Lower lobe of right lung (tissue), 2 donors: Measurements from ENCODE around the gene SHTN1. TPM values are rescaled to one million over a fixed set of nuclear protein-coding genes. Genes with fewer than 3 reads are reported as not detected.

Source experiments
- ATAC-seq, 2 donors: fragments of 200-7000 bp; cut with Tn5 transposase; one replicate each; pipeline ENCODE4 v1.9.1; 2020 to 2022; ENCODE audit warnings: mild to moderate bottlenecking in 2 of 2, moderate library complexity in 2 of 2
- DNase-seq: peaks from one replicate; pipeline ENCODE4 v3.0.0-alpha.2; 2020
- H3K27ac ChIP-seq: fragments of 200-600 bp; one replicate; pipeline ENCODE4 v1.8.0; 2022
- H3K27me3 ChIP-seq: fragments of 200-600 bp; one replicate; pipeline ENCODE4 v1.8.0; 2022; ENCODE audit warnings: low read depth
- H3K36me3 ChIP-seq: fragments of 200-600 bp; one replicate; pipeline ENCODE4 v1.8.0; 2022; ENCODE audit warnings: mild to moderate bottlenecking
- H3K4me1 ChIP-seq: fragments of 200-600 bp; one replicate; pipeline ENCODE4 v1.8.0; 2022
- H3K4me3 ChIP-seq: fragments of 200-600 bp; one replicate; pipeline ENCODE4 v1.8.0; 2022; ENCODE audit warnings: mild to moderate bottlenecking
- H3K9me3 ChIP-seq: fragments of 200-600 bp; one replicate; pipeline ENCODE4 v1.8.0; 2022
- intact Hi-C: fragments of 100-400 bp; cut with DNase I; formaldehyde crosslinking; loops from one replicate; pipeline ENCODE4 v1.11.0; 2022
- total RNA-seq: library from RNA; stranded (reverse); fragmentation: NEBNext Ultra II Directional; extraction: Animal tissue kit (Norgen Biotek cat#: 25700); gene quantifications from one replicate; pipeline ENCODE4 v1.2.1, GENCODE V29; 2021
- TF ChIP-seq, protein P1 (sequence below): fragments of 200-600 bp; IDR thresholded peaks from one replicate; pipeline ENCODE4 v1.8.0; 2022; ENCODE audit warnings: antibody characterized with exemption, mild to moderate bottlenecking
- donor health status: DM: no; HTN: yes; CAD: no; lungs with severe emphysema.

Gene SHTN1
- total RNA-seq, 1 donor from 2014 or later, result 43.1 TPM

DNA sequence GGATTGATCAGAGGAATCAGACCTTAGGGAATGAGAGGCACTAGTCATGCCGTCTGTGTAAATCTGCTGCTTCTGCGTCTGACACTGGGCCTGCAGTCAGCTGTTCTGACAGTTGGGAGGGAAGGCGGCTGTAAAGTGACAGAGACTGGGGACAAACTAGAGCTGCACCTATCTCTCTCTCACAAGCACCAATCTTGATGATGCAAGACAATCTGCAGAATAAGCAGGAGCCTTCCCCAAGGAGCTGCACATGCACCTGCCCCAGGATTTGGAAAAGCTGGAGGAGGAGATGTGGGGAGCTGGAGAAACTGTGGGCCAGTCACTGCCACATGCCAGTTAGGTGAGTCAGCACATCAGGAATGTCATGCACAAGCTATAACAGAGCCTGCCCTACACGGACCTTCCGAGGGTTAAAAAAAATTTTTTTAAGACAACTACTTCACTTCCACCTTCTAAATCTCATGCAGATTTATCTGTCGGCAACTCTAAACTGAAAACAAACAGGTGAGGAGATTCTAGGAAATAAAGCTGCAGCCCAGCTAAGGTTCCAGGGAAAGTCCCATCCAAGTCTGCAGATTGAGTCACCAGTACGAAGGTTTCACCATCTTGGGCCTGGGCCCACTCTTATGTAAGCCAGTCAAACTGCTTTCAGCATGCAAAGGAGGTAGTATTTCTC, 116.5 kb downstream of the SHTN1 start:
- ATAC-seq (peak; percentile 85 to 91), DNase-seq (peak; percentile 59)
- Histone ChIP-seq H3K27me3 (no peaks in the 10 kb centered on the region), H3K27ac (no peak overlapping the region), H3K9me3 (no peaks in the 10 kb centered on the region), H3K4me1 (peaks cover 16% of the 10 kb centered on the region), H3K4me3 (no peak overlapping the region), H3K36me3 (peaks cover 7% of the 10 kb centered on the region)
- TF ChIP-seq, protein P1, sequence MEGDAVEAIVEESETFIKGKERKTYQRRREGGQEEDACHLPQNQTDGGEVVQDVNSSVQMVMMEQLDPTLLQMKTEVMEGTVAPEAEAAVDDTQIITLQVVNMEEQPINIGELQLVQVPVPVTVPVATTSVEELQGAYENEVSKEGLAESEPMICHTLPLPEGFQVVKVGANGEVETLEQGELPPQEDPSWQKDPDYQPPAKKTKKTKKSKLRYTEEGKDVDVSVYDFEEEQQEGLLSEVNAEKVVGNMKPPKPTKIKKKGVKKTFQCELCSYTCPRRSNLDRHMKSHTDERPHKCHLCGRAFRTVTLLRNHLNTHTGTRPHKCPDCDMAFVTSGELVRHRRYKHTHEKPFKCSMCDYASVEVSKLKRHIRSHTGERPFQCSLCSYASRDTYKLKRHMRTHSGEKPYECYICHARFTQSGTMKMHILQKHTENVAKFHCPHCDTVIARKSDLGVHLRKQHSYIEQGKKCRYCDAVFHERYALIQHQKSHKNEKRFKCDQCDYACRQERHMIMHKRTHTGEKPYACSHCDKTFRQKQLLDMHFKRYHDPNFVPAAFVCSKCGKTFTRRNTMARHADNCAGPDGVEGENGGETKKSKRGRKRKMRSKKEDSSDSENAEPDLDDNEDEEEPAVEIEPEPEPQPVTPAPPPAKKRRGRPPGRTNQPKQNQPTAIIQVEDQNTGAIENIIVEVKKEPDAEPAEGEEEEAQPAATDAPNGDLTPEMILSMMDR, result no peak
- intact Hi-C loops, result no loop called here

DNA sequence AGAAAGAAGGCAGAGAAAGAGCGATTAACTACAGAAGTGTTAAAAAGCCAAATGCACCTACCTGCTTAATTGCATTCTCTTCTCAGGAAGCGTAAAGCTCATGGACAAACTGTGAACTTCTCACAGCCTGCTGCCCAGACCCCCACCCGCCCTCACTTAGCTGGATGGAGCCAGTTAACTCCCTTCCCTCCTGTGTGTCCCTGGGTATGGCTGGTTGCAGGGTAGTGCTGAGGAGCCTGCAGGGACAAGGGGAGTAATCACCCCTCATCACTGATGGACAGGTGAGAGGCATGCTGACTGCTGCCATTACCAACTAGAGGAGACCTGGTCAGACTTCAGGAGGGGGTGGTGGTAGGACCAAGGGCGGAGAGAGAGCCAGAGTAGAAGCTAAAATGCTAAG, 118.2 kb downstream of the SHTN1 start:
- Histone ChIP-seq H3K27me3 (no peaks in the 10 kb centered on the region), H3K27ac (no peak overlapping the region), H3K9me3 (no peaks in the 10 kb centered on the region), H3K4me3 (no peak overlapping the region), H3K36me3 (peaks cover 7% of the 10 kb centered on the region), H3K4me1 (peaks cover 10% of the 10 kb centered on the region)
- intact Hi-C loops, result no loop called here
- ATAC-seq (no peak), DNase-seq (no peak)
- TF ChIP-seq, protein P1, result no peak

DNA sequence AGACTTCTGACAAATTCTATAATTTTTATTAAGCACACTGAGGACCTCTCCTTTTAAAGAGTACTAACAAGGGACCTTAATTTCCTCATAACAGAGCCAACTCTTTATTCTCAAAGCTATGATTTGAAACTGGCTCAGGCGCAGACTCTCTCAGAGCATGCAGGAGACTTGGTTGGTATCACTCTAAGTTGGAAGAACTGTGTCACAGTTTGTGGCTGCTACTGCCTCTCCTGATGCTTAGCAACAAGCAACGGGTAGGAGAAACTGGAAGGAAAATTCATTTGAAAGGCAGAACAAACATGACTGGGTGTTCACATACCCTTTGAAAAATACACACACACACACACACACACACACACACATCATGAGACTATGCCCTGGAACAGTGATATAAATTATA, 122.3 kb downstream of the SHTN1 start:
- peaks cover 7% of the 10 kb centered on the region for H3K36me3 ChIP-seq
- no peak overlapping the region for H3K4me3 ChIP-seq
- TF ChIP-seq, protein P1, result no peak
- H3K9me3 ChIP-seq, result no peaks in the 10 kb centered on the region
- H3K4me1 ChIP-seq, result no peaks in the 10 kb centered on the region
- DNase-seq (no peak), ATAC-seq (no peak)
- no peaks in the 10 kb centered on the region for H3K27me3 ChIP-seq
- intact Hi-C loops, result no loop called here
- no peak overlapping the region for H3K27ac ChIP-seq

DNA sequence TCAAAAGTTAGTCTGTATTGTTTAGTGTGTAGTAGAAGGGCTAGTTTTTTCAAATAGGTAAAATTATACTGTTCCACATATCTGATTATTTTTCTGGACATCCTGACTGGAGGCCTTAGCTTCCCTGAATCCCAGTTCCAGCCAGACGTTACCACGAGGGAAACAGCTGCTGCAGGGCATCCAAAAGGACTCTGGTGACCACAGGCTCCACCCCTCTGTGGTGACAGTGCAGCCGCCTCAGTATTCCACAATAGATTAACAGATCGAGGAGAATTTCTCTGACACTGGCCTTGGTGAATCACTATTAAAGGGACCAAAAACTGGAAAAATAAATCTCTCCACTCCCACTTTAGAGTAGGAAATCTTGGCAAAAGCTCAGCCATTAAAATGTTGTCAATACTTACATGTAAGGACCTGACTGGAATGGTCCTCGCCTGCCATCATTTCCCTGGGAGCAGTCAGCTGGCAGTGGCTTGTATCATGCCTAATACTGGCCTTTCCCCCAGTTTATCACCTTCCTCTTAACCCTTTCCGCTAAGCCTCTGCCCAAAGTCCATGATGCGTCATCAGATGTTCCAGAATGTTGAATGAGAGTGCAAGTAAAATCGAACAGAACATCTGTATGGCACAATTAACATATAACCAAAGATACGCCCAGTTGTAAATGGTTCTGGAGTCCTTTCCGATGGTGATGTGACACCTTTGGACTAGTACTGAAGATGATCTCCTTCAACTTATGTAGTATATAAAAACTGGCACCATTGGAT, 124.1 kb downstream of the SHTN1 start:
- TF ChIP-seq, protein P1, result no peak
- no peaks in the 10 kb centered on the region for H3K27me3 ChIP-seq
- peaks cover 7% of the 10 kb centered on the region for H3K36me3 ChIP-seq
- no peaks in the 10 kb centered on the region for H3K4me1 ChIP-seq
- DNase-seq (no peak), ATAC-seq (no peak)
- no peaks in the 10 kb centered on the region for H3K9me3 ChIP-seq
- no peak overlapping the region for H3K27ac ChIP-seq
- intact Hi-C loops, result no loop called here
- H3K4me3 ChIP-seq, result no peak overlapping the region

DNA sequence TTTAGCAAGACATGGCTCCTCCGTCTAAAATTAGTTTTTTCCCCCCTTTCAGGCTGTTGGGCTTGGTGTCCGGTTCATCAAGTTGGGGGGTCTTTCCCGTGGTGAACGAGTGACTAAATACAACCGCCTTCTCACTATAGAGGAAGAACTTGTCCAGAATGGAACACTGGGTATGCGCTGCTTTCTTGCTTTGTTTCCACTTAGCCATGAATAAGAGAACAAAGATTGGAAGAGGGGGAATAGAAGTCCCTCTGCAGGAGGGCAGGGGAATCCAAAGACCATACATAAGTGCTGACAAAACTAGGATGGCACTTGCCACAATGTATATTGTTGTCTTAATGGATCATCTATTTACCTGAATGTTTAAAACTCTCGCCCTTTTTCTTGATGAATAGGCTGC, 125.2 kb downstream of the SHTN1 start:
- TF ChIP-seq, protein P1, result no peak
- no peaks in the 10 kb centered on the region for H3K4me1 ChIP-seq
- no peaks in the 10 kb centered on the region for H3K9me3 ChIP-seq
- H3K4me3 ChIP-seq, result no peak overlapping the region
- DNase-seq (no peak), ATAC-seq (no peak)
- H3K27me3 ChIP-seq, result no peaks in the 10 kb centered on the region
- intact Hi-C loops, result no loop called here
- no peak overlapping the region for H3K27ac ChIP-seq
- H3K36me3 ChIP-seq, result no peaks in the 10 kb centered on the region
